Activated CD4-positive, alpha-beta T cell treated with anti-CD3 and anti-CD28 coated beads for 36 hours (primary cell): ENCODE measurements around the gene OSTN. TPM values are rescaled to one million over a fixed set of nuclear protein-coding genes. Genes with fewer than 3 reads are reported as not detected.
"Not testable (repeated sequence)": the region's sequence is repeated elsewhere in the genome, so short reads cannot be mapped to it uniquely, and the experiment has no call there.

Source experiments
- ATAC-seq: fragments of 200-7000 bp; cut with Tn5 transposase; one replicate; pipeline ENCODE4 v1.10.0; 2021; ENCODE audit warnings: mild to moderate bottlenecking, moderate library complexity
- CTCF ChIA-PET: fragments of 350-600 bp; sonication (Branson Sonifier 250); formaldehyde crosslinking; loops from one replicate; lab custom pipeline; 2021; ENCODE audit warnings: antibody characterized with exemption; lab: Charles Lee
- POLR2A ChIA-PET: fragments of 350-600 bp; sonication (Branson Sonifier 250); formaldehyde crosslinking; loops from one replicate; lab custom pipeline; 2021; ENCODE audit warnings: antibody characterized with exemption, inconsistent platforms; lab: Charles Lee
- DNase-seq: peaks from one replicate; pipeline ENCODE4 v3.0.0-alpha.2; 2020
- H3K27ac Mint-ChIP-seq: one replicate; pipeline ENCODE4 v1.8.0; 2021; ENCODE audit warnings: mixed read lengths
- H3K27me3 Mint-ChIP-seq: one replicate; pipeline ENCODE4 v1.8.0; 2021; ENCODE audit warnings: mixed read lengths
- H3K36me3 Mint-ChIP-seq: one replicate; pipeline ENCODE4 v1.8.0; 2021; ENCODE audit warnings: low read depth, mixed read lengths
- H3K4me1 Mint-ChIP-seq: one replicate; pipeline ENCODE4 v1.8.0; 2021; ENCODE audit warnings: mixed read lengths
- H3K4me3 Mint-ChIP-seq: one replicate; pipeline ENCODE4 v1.8.0; 2021; ENCODE audit warnings: mild to moderate bottlenecking, moderate library complexity, mixed read lengths
- H3K9me3 Mint-ChIP-seq: one replicate; pipeline ENCODE4 v1.8.0; 2021; ENCODE audit warnings: low read depth, mixed read lengths
- intact Hi-C, 2 experiments: fragments of 100-400 bp; cut with DNase I in 1 of 2; cut with micrococcal nuclease in 1 of 2; formaldehyde crosslinking; loops; one replicate each; pipeline versions ENCODE4 v1.14.2 to v1.15.1; 2022 to 2024; cut with DNase I, micrococcal nuclease
- total RNA-seq, 2 experiments: library from RNA; stranded (reverse); gene quantifications; one replicate each; pipeline ENCODE4 v1.2.3, GENCODE V29; 2021

The OSTN gene
- total RNA-seq, 2 experiments from 2014 or later: not detected

GRCh38 chr3:191235331-191236314, 36.6 kb downstream of the OSTN start:
- ATAC-seq: peak; percentile 57

DNA sequence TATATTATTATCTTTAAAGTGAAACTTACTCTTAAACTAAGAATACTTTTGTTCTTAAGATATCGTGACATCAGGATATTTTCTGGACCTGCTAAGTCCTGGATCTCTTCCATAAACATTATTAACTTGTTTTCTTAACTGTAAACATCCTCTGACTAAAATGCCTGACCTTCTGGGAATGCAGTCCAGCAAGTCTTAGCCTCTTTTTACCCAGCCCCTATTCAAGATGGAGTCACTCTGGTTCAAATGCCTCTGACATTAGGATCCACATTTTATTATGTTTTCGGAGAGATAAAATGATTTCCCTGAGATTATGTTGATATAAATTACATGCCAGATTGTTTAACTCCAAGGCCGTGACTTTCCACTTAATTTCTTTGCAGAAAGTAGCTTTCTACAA, 37.6 kb downstream of the OSTN start:
- intact Hi-C loops: no loop called here
- CTCF ChIA-PET: no interaction called here
- ATAC-seq (no peak), DNase-seq (no peak)
- Mint-ChIP-seq H3K9me3 (no peaks in the 10 kb centered on the region), H3K27me3 (peaks cover 5% of the 10 kb centered on the region), H3K4me1 (peaks cover 8% of the 10 kb centered on the region), H3K4me3 (no peak overlapping the region), H3K27ac (no peak overlapping the region), H3K36me3 (no peaks in the 10 kb centered on the region)
- POLR2A ChIA-PET: no interaction called here

More at GRCh38 chr3:191235331-191236314, 36.6 kb downstream of the OSTN start:
- DNase-seq: no peak
- intact Hi-C loops: no loop called here
- Mint-ChIP-seq H3K4me3 (no peak overlapping the region), H3K9me3 (no peaks in the 10 kb centered on the region), H3K4me1 (peaks cover 8% of the 10 kb centered on the region), H3K36me3 (no peaks in the 10 kb centered on the region), H3K27me3 (peaks cover 4% of the 10 kb centered on the region), H3K27ac (no peak overlapping the region)
- CTCF ChIA-PET: no interaction called here
- POLR2A ChIA-PET: no interaction called here

- ChIA-PET CTCF (no interaction called here), POLR2A (no interaction called here)
- ATAC-seq: no peak
These were observed 38.2 kb downstream of the OSTN start for GRCh38 chr3:191237047-191237882.

GRCh38 chr3:191238321-191238817, 39.3 kb downstream of the OSTN start:
- ChIA-PET POLR2A (no interaction called here), CTCF (interaction anchor here (0.9 kb wide), 1 partner anchor 22 kb away, joined by 5 read pairs; no protein-coding TSS in a partner anchor)
- Mint-ChIP-seq H3K4me1 (peaks cover 8% of the 10 kb centered on the region), H3K36me3 (no peaks in the 10 kb centered on the region), H3K4me3 (no peak overlapping the region), H3K27ac (no peak overlapping the region), H3K27me3 (peaks cover 5% of the 10 kb centered on the region), H3K9me3 (no peaks in the 10 kb centered on the region)
- DNase-seq (no peak), ATAC-seq (no peak)
- intact Hi-C loops: no loop called here

More at GRCh38 chr3:191237047-191237882, 38.2 kb downstream of the OSTN start:
- H3K4me3 Mint-ChIP-seq: no peak overlapping the region
- intact Hi-C loops: no loop called here
- H3K36me3 Mint-ChIP-seq: no peaks in the 10 kb centered on the region
- no peak overlapping the region for H3K27ac Mint-ChIP-seq
- peaks cover 8% of the 10 kb centered on the region for H3K4me1 Mint-ChIP-seq
- no peak for DNase-seq
- peaks cover 5% of the 10 kb centered on the region for H3K27me3 Mint-ChIP-seq
- H3K9me3 Mint-ChIP-seq: no peaks in the 10 kb centered on the region

- Mint-ChIP-seq H3K9me3 (no peaks in the 10 kb centered on the region), H3K27me3 (peaks cover 5% of the 10 kb centered on the region), H3K27ac (no peak overlapping the region), H3K4me3 (no peak overlapping the region), H3K4me1 (peaks cover 8% of the 10 kb centered on the region), H3K36me3 (no peaks in the 10 kb centered on the region)
- DNase-seq: no peak
- ChIA-PET CTCF (no interaction called here), POLR2A (no interaction called here)
- intact Hi-C loops: loop anchor here (5.0 to 10.0 kb wide), 3 partner anchors 95 to 1205 kb away; partner anchors contain the start of gene UTS2B (in 1 of the 2)
- ATAC-seq: no peak
These were observed 40.5 kb downstream of the OSTN start for GRCh38 chr3:191239407-191240031.

- no peaks in the 10 kb centered on the region for H3K36me3 Mint-ChIP-seq
- no peak overlapping the region for H3K27ac Mint-ChIP-seq
- peaks cover 4% of the 10 kb centered on the region for H3K27me3 Mint-ChIP-seq
- ChIA-PET CTCF (no interaction called here), POLR2A (no interaction called here)
- DNase-seq: no peak
- peaks cover 10% of the 10 kb centered on the region for H3K4me1 Mint-ChIP-seq
- H3K9me3 Mint-ChIP-seq: no peaks in the 10 kb centered on the region
- ATAC-seq: no peak
- no peak overlapping the region for H3K4me3 Mint-ChIP-seq
- intact Hi-C loops: loop anchor here (5.0 to 10.0 kb wide), 3 partner anchors 94 to 1204 kb away; partner anchors contain the start of gene UTS2B (in 1 of the 2)
These were observed 41.4 kb downstream of the OSTN start for GRCh38 chr3:191240486-191240885.

DNA sequence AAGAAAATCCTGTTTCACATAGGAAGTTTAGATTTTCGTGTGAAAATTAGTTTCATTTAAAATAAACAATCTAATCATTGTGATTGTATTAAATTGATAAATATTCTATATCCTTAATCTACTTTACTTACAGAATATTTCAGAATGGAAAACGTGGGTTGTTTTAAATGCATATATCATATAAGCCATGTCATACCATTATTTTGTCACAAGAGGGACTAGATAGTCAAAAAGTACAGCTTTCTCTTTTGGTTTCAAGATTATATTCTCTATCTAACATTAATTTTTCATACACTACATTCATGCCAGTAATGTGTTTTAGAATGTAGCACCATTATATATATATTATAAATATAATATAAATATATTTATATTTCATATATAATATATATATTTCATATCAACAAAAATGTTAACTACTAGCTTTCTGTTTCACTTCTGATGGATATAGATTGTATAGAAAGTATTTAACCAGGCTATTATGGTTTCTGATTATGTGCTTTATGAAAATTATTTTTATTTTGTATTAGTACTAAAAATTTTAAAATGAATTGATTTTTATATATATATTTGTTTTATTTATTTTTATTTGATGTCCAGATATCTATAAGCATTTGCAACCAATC, 45.3 kb downstream of the OSTN start:
- intact Hi-C loops: loop anchor here (5.0 to 10.0 kb wide), 3 partner anchors 90 to 1200 kb away; partner anchors contain the start of gene UTS2B (in 1 of the 2)
- Mint-ChIP-seq H3K27me3 (peaks cover 1% of the 10 kb centered on the region), H3K9me3 (no peaks in the 10 kb centered on the region), H3K36me3 (no peaks in the 10 kb centered on the region), H3K4me1 (peaks cover 13% of the 10 kb centered on the region), H3K4me3 (no peak overlapping the region), H3K27ac (no peak overlapping the region)
- ChIA-PET POLR2A (no interaction called here), CTCF (interaction anchor here (1.0 to 2.9 kb wide), 2 partner anchors 9 to 31 kb away, joined by 3 to 12 read pairs; no protein-coding TSS in a partner anchor)
- no peak for ATAC-seq
- no peak for DNase-seq

- intact Hi-C loops: loop anchor here (5.0 to 10.0 kb wide), 3 partner anchors 86 to 1199 kb away; partner anchors contain the start of gene UTS2B (in 2 of the 2)
- H3K9me3 Mint-ChIP-seq, POLR2A ChIA-PET, H3K4me3 Mint-ChIP-seq, DNase-seq, H3K36me3 Mint-ChIP-seq, H3K27me3 Mint-ChIP-seq, H3K27ac Mint-ChIP-seq, ATAC-seq: not testable (repeated sequence)
- peaks cover 13% of the 10 kb centered on the region for H3K4me1 Mint-ChIP-seq
- CTCF ChIA-PET: interaction anchor here (0.6 kb wide), 1 partner anchor 1094 kb away, joined by 3 read pairs; no protein-coding TSS in a partner anchor
These were observed 47.0 kb downstream of the OSTN start for GRCh38 chr3:191246034-191246433.

DNA sequence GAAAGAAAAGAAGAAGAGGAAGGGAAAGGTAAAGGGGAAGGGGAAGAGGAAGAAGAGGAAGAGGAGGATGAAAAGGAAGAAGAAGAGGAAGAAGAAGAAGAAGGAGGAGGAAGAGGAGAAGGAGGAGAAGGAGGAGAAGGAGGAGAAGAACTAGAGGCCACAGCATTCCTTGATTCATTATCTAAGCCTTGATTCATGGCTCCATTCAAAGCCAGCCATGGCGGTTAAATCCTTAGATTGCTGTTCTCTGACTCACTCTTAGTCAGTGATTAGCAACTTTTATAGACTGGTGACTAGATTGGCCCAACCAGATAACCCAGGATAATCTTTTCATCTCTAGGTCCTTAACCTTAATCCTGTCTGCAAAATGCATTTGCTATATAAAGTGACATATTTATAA, 47.6 kb downstream of the OSTN start:
- DNase-seq (no peak), ATAC-seq (no peak)
- Mint-ChIP-seq H3K4me1 (peaks cover 13% of the 10 kb centered on the region), H3K9me3 (no peaks in the 10 kb centered on the region), H3K36me3 (no peaks in the 10 kb centered on the region), H3K27me3 (no peaks in the 10 kb centered on the region), H3K4me3 (no peak overlapping the region), H3K27ac (no peak overlapping the region)
- CTCF ChIA-PET: interaction anchor here (0.6 kb wide), 1 partner anchor 1094 kb away, joined by 3 read pairs; no protein-coding TSS in a partner anchor
- intact Hi-C loops: loop anchor here (5.0 to 10.0 kb wide), 3 partner anchors 86 to 1198 kb away; partner anchors contain the start of gene UTS2B (in 2 of the 2)
- POLR2A ChIA-PET: no interaction called here

GRCh38 chr3:191253089-191253799, 54.2 kb downstream of the OSTN start:
- intact Hi-C loops: no loop called here
- DNase-seq (no peak), ATAC-seq (no peak)
- CTCF ChIA-PET: interaction anchor here (2.4 kb wide), 1 partner anchor 9 kb away, joined by 12 read pairs; no protein-coding TSS in a partner anchor
- no peaks in the 10 kb centered on the region for H3K36me3 Mint-ChIP-seq
- H3K4me1 Mint-ChIP-seq: peaks cover 2% of the 10 kb centered on the region
- H3K27me3 Mint-ChIP-seq: no peaks in the 10 kb centered on the region
- no peak overlapping the region for H3K4me3 Mint-ChIP-seq
- POLR2A ChIA-PET: no interaction called here
- H3K9me3 Mint-ChIP-seq: no peaks in the 10 kb centered on the region
- H3K27ac Mint-ChIP-seq: no peak overlapping the region
